PC-9 (cell line): ENCODE measurements around the gene MLIP. TPM values are rescaled to one million over a fixed set of nuclear protein-coding genes. Genes with fewer than 3 reads are reported as not detected.

Experiments used
- BruUV-seq: library from RNA; stranded (reverse); fragments of 400-500 nt; replicated peaks from 2 replicates; lab custom pipeline; 2021; lab: Mats Ljungman, UMichigan
- CTCF ChIA-PET: fragments of 300-600 bp; sonication (Branson Sonifier 250); formaldehyde crosslinking; loops from one replicate; lab custom pipeline; 2022; ENCODE audit warnings: antibody characterized with exemption; lab: Charles Lee
- POLR2A ChIA-PET: fragments of 300-600 bp; sonication (Branson Sonifier 250); formaldehyde crosslinking; loops from one replicate; lab custom pipeline; 2022; ENCODE audit warnings: antibody characterized with exemption; ENCODE audit not compliant: unreplicated experiment; lab: Charles Lee
- DNase-seq, 2 experiments: peaks; one replicate each; pipeline versions ENCODE4 v3.0.0 to v3.0.0-alpha.2; 2015 to 2022; ENCODE audit warnings: mixed read lengths in 1 of 2
- H2AFZ ChIP-seq: fragments of 200-600 bp; sonication (generic); 2 replicates; pipeline ENCODE4 v1.8.1; 2017; ENCODE audit warnings: antibody characterized with exemption
- H3F3A ChIP-seq: fragments of 200-600 bp; sonication (generic); 2 replicates; pipeline ENCODE4 v1.8.1; 2017; ENCODE audit warnings: antibody characterized with exemption, mild to moderate bottlenecking, low read depth; ENCODE audit not compliant: insufficient read depth
- H3K27ac ChIP-seq: fragments of 200-600 bp; sonication (generic); 2 replicates; pipeline ENCODE4 v1.6.1; 2016; ENCODE audit warnings: mixed run types
- H3K27me3 ChIP-seq: fragments of 200-600 bp; sonication (generic); 2 replicates; pipeline ENCODE4 v1.6.1; 2016; ENCODE audit warnings: low read depth, mixed run types; ENCODE audit not compliant: insufficient read depth
- H3K36me3 ChIP-seq: fragments of 200-600 bp; sonication (generic); 2 replicates; pipeline ENCODE4 v1.6.1; 2016; ENCODE audit warnings: low read depth, mixed run types
- H3K4me1 ChIP-seq: fragments of 200-600 bp; sonication (generic); replicated peaks from 2 replicates; pipeline ENCODE4 v1.6.1; 2016; ENCODE audit warnings: mixed run types; ENCODE audit not compliant: insufficient read depth
- H3K4me2 ChIP-seq: fragments of 200-600 bp; sonication (generic); 2 replicates; pipeline ENCODE4 v1.6.1; 2017; ENCODE audit warnings: mixed run types
- H3K4me3 ChIP-seq: fragments of 200-600 bp; sonication (generic); 2 replicates; pipeline ENCODE4 v1.6.1; 2016; ENCODE audit warnings: mixed run types
- H3K79me2 ChIP-seq: fragments of 200-600 bp; sonication (generic); 2 replicates; pipeline ENCODE4 v1.6.1; 2017; ENCODE audit warnings: low read depth, mixed run types
- H3K9me2 ChIP-seq: fragments of 200-600 bp; sonication (generic); 2 replicates; pipeline ENCODE4 v1.8.1; 2017; ENCODE audit warnings: mild to moderate bottlenecking; ENCODE audit not compliant: insufficient read depth
- H3K9me3 ChIP-seq: fragments of 200-600 bp; sonication (generic); 2 replicates; pipeline ENCODE4 v1.8.1; 2016; ENCODE audit warnings: low read depth; ENCODE audit not compliant: insufficient read depth
- H4K20me1 ChIP-seq: fragments of 200-600 bp; sonication (generic); 2 replicates; pipeline ENCODE4 v1.8.1; 2017; ENCODE audit not compliant: insufficient read depth
- EZH2 ChIP-seq: fragments of 200-600 bp; sonication (generic); IDR thresholded peaks from 2 replicates; pipeline ENCODE4 v1.8.0; 2017; ENCODE audit warnings: antibody characterized with exemption, low read depth
- intact Hi-C: fragments of 100-400 bp; cut with micrococcal nuclease; formaldehyde crosslinking; loops from one replicate; pipeline ENCODE4 v1.10.0; 2022; ENCODE audit not compliant: unreplicated experiment
- total RNA-seq: library from RNA; stranded (reverse); gene quantifications from 2 replicates; pipeline ENCODE4 v1.2.3, GENCODE V29; 2021
- TF ChIP-seq, protein P1 (sequence below): fragments of 200-600 bp; sonication (generic); conservative IDR thresholded peaks from 2 replicates; pipeline ENCODE4 v1.6.1; 2017; ENCODE audit warnings: mixed run types, antibody characterized with exemption, mild to moderate bottlenecking, moderate library complexity

The MLIP gene
- total RNA-seq, 1 experiment from 2014 or later: 0.79 TPM

GRCh38 chr6:54086439-54086838, 24.8 kb upstream of the MLIP start:
- no peak overlapping the region for H2AFZ ChIP-seq
- H3K27ac ChIP-seq: no peak overlapping the region
- no peaks in the 10 kb centered on the region for H3K36me3 ChIP-seq
- no peaks in the 10 kb centered on the region for H3K79me2 ChIP-seq
- ChIA-PET CTCF (no interaction called here), POLR2A (no interaction called here)
- no peaks in the 10 kb centered on the region; the same call in 1 of the 2 replicates for H3K9me2 ChIP-seq
- no peaks in the 10 kb centered on the region for H3K27me3 ChIP-seq
- intact Hi-C loops: no loop called here
- no peak overlapping the region for H3K4me3 ChIP-seq
- no peak for DNase-seq
- no peaks in the 10 kb centered on the region for H4K20me1 ChIP-seq
- no peaks in the 10 kb centered on the region for H3K4me1 ChIP-seq
- H3K9me3 ChIP-seq: no peaks in the 10 kb centered on the region
- no peak overlapping the region for H3K4me2 ChIP-seq
- no peaks in the 10 kb centered on the region for H3F3A ChIP-seq
- BruUV-seq: no TSS peak
- no peak for TF ChIP-seq EZH2
- TF ChIP-seq, protein P1, sequence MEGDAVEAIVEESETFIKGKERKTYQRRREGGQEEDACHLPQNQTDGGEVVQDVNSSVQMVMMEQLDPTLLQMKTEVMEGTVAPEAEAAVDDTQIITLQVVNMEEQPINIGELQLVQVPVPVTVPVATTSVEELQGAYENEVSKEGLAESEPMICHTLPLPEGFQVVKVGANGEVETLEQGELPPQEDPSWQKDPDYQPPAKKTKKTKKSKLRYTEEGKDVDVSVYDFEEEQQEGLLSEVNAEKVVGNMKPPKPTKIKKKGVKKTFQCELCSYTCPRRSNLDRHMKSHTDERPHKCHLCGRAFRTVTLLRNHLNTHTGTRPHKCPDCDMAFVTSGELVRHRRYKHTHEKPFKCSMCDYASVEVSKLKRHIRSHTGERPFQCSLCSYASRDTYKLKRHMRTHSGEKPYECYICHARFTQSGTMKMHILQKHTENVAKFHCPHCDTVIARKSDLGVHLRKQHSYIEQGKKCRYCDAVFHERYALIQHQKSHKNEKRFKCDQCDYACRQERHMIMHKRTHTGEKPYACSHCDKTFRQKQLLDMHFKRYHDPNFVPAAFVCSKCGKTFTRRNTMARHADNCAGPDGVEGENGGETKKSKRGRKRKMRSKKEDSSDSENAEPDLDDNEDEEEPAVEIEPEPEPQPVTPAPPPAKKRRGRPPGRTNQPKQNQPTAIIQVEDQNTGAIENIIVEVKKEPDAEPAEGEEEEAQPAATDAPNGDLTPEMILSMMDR: no peak

GRCh38 chr6:54087721-54088120, 23.5 kb upstream of the MLIP start:
- TF ChIP-seq EZH2: no peak
- TF ChIP-seq, protein P1: no peak
- intact Hi-C loops: no loop called here

GRCh38 chr6:54093326-54093948, 17.8 kb upstream of the MLIP start:
- intact Hi-C loops: no loop called here
- Histone ChIP-seq H3K4me2 (no peak overlapping the region), H4K20me1 (no peaks in the 10 kb centered on the region), H3K9me3 (no peaks in the 10 kb centered on the region), H3F3A (no peaks in the 10 kb centered on the region), H3K9me2 (no peaks in the 10 kb centered on the region; the same call in 1 of the 2 replicates), H3K27ac (no peak overlapping the region), H3K4me1 (no peaks in the 10 kb centered on the region), H3K4me3 (no peak overlapping the region), H3K27me3 (no peaks in the 10 kb centered on the region), H2AFZ (no peak overlapping the region), H3K79me2 (no peaks in the 10 kb centered on the region), H3K36me3 (no peaks in the 10 kb centered on the region)
- POLR2A ChIA-PET: no interaction called here
- no TSS peak for BruUV-seq
- CTCF ChIA-PET: no interaction called here
- no peak for TF ChIP-seq EZH2
- TF ChIP-seq, protein P1: no peak
- DNase-seq: no peak

More at GRCh38 chr6:54087721-54088120, 23.5 kb upstream of the MLIP start:
- H3K9me3 ChIP-seq: no peaks in the 10 kb centered on the region
- ChIA-PET POLR2A (no interaction called here), CTCF (no interaction called here)
- no peak for DNase-seq
- H2AFZ ChIP-seq: no peak overlapping the region
- no peaks in the 10 kb centered on the region for H4K20me1 ChIP-seq
- no peak overlapping the region for H3K27ac ChIP-seq
- no peaks in the 10 kb centered on the region for H3K4me1 ChIP-seq
- H3K27me3 ChIP-seq: no peaks in the 10 kb centered on the region
- no peaks in the 10 kb centered on the region; the same call in 1 of the 2 replicates for H3K9me2 ChIP-seq
- no peak overlapping the region for H3K4me3 ChIP-seq
- H3K36me3 ChIP-seq: no peaks in the 10 kb centered on the region
- BruUV-seq: no TSS peak
- H3F3A ChIP-seq: no peaks in the 10 kb centered on the region
- H3K79me2 ChIP-seq: no peaks in the 10 kb centered on the region
- H3K4me2 ChIP-seq: no peak overlapping the region
